Measurements from ENCODE around the gene TTLL11. TPM values are rescaled to one million over a fixed set of nuclear protein-coding genes. Genes with fewer than 3 reads are reported as not detected.

Gene TTLL11
- total RNA-seq, 1 donor from 2014 or later = 4.0 TPM

DNA sequence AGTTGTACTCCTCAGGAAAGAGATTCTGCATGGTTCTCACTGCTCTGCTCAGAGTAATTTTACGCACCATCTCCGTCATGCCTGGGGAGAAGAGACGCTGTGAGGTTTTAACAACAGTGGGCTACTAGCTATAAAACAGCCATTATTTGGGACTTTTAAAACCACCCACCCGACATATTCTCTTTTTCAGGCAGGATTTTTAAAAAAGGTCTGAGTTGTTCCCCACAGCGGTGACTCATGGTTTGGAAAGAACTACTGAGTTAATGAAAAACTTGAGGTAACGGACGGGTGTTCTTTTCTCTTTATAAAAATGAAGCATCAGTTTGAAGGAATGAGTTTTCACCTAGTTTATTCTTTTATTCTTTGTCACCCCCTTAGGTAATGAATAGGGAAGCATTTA is 61.3 kb downstream of the TTLL11 start:
- DNase-seq (ENCODE audit: low spot score) = no peak
- Mint-ChIP-seq H3K4me1 (ENCODE audit: unreplicated experiment) (no peaks in the 10 kb centered on the region), H3K36me3 (ENCODE audit: low read depth, unreplicated experiment) (no peaks in the 10 kb centered on the region), H3K9me3 (ENCODE audit: unreplicated experiment) (no peaks in the 10 kb centered on the region), H3K4me3 (ENCODE audit: unreplicated experiment) (no peak overlapping the region), H3K27ac (ENCODE audit: unreplicated experiment) (no peak overlapping the region), H3K27me3 (ENCODE audit: unreplicated experiment) (peaks cover 2% of the 10 kb centered on the region)
- TF ChIP-seq, protein P1, sequence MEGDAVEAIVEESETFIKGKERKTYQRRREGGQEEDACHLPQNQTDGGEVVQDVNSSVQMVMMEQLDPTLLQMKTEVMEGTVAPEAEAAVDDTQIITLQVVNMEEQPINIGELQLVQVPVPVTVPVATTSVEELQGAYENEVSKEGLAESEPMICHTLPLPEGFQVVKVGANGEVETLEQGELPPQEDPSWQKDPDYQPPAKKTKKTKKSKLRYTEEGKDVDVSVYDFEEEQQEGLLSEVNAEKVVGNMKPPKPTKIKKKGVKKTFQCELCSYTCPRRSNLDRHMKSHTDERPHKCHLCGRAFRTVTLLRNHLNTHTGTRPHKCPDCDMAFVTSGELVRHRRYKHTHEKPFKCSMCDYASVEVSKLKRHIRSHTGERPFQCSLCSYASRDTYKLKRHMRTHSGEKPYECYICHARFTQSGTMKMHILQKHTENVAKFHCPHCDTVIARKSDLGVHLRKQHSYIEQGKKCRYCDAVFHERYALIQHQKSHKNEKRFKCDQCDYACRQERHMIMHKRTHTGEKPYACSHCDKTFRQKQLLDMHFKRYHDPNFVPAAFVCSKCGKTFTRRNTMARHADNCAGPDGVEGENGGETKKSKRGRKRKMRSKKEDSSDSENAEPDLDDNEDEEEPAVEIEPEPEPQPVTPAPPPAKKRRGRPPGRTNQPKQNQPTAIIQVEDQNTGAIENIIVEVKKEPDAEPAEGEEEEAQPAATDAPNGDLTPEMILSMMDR (IDR thresholded peaks at IDR 0.05; ENCODE audit: unreplicated experiment) = no peak

DNA sequence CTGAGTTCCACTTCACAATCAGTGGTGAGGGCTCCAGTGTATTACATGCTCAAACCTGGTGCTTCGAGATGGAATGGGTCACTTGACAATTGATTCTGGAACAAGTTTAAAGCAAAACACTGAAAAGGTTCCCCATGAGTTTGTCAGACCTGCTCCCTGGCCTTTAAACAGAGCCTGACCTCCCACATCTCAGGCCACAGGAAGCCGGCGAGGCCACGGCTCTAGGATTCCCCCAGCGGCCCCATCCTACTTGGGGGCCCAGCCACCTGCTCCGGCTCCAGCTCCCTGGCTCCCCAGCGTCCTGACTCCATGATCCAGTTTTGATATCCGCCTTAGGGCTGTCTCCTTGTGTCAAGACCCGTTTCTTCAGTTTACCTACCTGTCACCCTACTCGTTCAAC is 62.0 kb downstream of the TTLL11 start:
- no peaks in the 10 kb centered on the region for H3K36me3 Mint-ChIP-seq (ENCODE audit: low read depth, unreplicated experiment)
- no peaks in the 10 kb centered on the region for H3K4me1 Mint-ChIP-seq (ENCODE audit: unreplicated experiment)
- H3K27me3 Mint-ChIP-seq (ENCODE audit: unreplicated experiment) = peaks cover 2% of the 10 kb centered on the region
- TF ChIP-seq, protein P1 (IDR thresholded peaks at IDR 0.05; ENCODE audit: unreplicated experiment) = no peak
- DNase-seq (ENCODE audit: low spot score) = no peak
- no peak overlapping the region for H3K27ac Mint-ChIP-seq (ENCODE audit: unreplicated experiment)
- no peaks in the 10 kb centered on the region for H3K9me3 Mint-ChIP-seq (ENCODE audit: unreplicated experiment)
- no peak overlapping the region for H3K4me3 Mint-ChIP-seq (ENCODE audit: unreplicated experiment)

DNA sequence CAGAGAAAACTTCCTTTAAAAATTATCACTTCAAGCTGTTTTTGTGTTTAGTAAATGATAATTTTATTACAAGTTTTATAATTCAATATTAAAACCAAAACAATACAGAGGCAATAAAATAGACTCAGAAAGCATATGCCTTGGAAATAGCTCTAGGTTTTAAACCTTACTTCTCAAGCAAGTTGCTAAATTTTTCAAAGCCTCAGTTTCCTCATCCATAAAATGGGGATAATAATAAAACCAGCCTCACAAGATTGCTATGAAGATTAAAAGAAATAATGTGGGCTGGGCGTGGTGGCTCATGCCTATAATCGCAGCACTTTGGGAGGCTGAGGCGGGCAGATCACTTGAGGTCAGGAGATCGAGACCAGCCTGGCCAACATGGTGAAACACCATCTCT is 62.8 kb downstream of the TTLL11 start:
- Mint-ChIP-seq H3K4me1 (ENCODE audit: unreplicated experiment) (no peaks in the 10 kb centered on the region), H3K36me3 (ENCODE audit: low read depth, unreplicated experiment) (no peaks in the 10 kb centered on the region), H3K4me3 (ENCODE audit: unreplicated experiment) (no peak overlapping the region), H3K9me3 (ENCODE audit: unreplicated experiment) (no peaks in the 10 kb centered on the region), H3K27me3 (ENCODE audit: unreplicated experiment) (no peaks in the 10 kb centered on the region), H3K27ac (ENCODE audit: unreplicated experiment) (no peak overlapping the region)
- no peak for DNase-seq (ENCODE audit: low spot score)
- TF ChIP-seq, protein P1 (IDR thresholded peaks at IDR 0.05; ENCODE audit: unreplicated experiment) = no peak

DNA sequence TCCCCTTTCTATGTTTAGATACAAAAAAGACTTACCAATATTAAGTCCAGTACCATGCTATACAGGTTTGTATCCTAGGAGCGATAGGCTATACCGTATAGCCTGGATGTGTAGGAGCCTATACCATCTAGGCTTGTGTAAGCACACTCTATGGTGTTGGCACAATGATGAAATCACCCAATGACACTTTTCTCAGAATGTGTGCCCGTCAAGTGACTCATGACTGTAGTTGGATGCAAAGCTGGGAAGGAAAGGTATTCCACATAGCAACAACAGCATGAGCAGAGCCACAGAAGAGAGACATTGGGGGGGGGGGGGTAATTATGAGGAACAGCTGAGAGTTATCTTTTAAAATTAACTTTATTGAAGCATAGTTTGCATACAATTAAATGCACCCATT is 63.2 kb downstream of the TTLL11 start:
- no peaks in the 10 kb centered on the region for H3K4me1 Mint-ChIP-seq (ENCODE audit: unreplicated experiment)
- no peaks in the 10 kb centered on the region for H3K36me3 Mint-ChIP-seq (ENCODE audit: low read depth, unreplicated experiment)
- no peak overlapping the region for H3K4me3 Mint-ChIP-seq (ENCODE audit: unreplicated experiment)
- TF ChIP-seq, protein P1 (IDR thresholded peaks at IDR 0.05; ENCODE audit: unreplicated experiment) = no peak
- H3K9me3 Mint-ChIP-seq (ENCODE audit: unreplicated experiment) = no peaks in the 10 kb centered on the region
- no peaks in the 10 kb centered on the region for H3K27me3 Mint-ChIP-seq (ENCODE audit: unreplicated experiment)
- H3K27ac Mint-ChIP-seq (ENCODE audit: unreplicated experiment) = no peak overlapping the region
- DNase-seq (ENCODE audit: low spot score) = no peak

DNA sequence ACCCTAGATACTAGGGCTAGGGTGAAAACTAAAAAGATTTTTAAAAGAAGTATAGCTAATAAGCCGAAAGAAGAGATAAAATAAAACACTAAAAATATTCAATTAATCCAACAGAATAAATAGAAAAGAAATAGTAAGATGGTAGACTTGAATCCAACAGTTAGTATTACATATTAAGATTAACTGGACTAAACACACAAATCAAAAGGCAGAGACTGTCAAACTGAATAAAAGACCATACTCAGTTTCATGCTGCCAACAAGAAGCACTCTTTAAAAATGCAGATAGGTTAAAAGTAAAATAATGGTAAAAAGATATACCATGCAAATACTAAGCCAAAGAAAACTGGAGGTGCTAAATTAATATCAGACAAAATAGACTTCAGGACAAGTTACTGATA is 65.0 kb downstream of the TTLL11 start:
- no peaks in the 10 kb centered on the region for H3K4me1 Mint-ChIP-seq (ENCODE audit: unreplicated experiment)

More for the DNA sequence above, 65.0 kb downstream of the TTLL11 start:
- Mint-ChIP-seq H3K27ac (ENCODE audit: unreplicated experiment) (no peak overlapping the region), H3K9me3 (ENCODE audit: unreplicated experiment) (no peaks in the 10 kb centered on the region), H3K36me3 (ENCODE audit: low read depth, unreplicated experiment) (no peaks in the 10 kb centered on the region), H3K4me3 (ENCODE audit: unreplicated experiment) (no peak overlapping the region), H3K27me3 (ENCODE audit: unreplicated experiment) (no peaks in the 10 kb centered on the region)
- TF ChIP-seq, protein P1 (IDR thresholded peaks at IDR 0.05; ENCODE audit: unreplicated experiment) = no peak
- DNase-seq (ENCODE audit: low spot score) = no peak
